Measurements from ENCODE around the gene MRPL33.

GRCh38 chr2:27805180-27805579 is 33.7 kb downstream of the MRPL33 start:
- TF ChIP-seq CTCF (IDR thresholded peaks at IDR 0.05): no peak
- no peak for TF ChIP-seq POLR2A (IDR thresholded peaks at IDR 0.05)
- TF ChIP-seq POLR2AphosphoS5 (IDR thresholded peaks at IDR 0.05): no peak
